OCI-LY7 (cell line): Measurements from ENCODE around the gene EXOC4. TPM values are rescaled to one million over a fixed set of nuclear protein-coding genes. Genes with fewer than 3 reads are reported as not detected.

Experiments used
- BruUV-seq: library from RNA; stranded (reverse); fragments of 400-500 nt; replicated peaks from 2 replicates; lab custom pipeline; 2021; lab: Mats Ljungman, UMichigan
- CTCF ChIA-PET: fragments of 300-600 bp; sonication (Branson Sonifier 250); formaldehyde crosslinking; loops from one replicate; lab custom pipeline; 2022; ENCODE audit warnings: antibody characterized with exemption; ENCODE audit not compliant: unreplicated experiment; lab: Charles Lee
- POLR2A ChIA-PET: fragments of 300-600 bp; sonication (Branson Sonifier 250); formaldehyde crosslinking; loops from one replicate; lab custom pipeline; 2022; ENCODE audit warnings: antibody characterized with exemption; lab: Charles Lee
- DNase-seq: peaks from one replicate; pipeline ENCODE4 v3.0.0-alpha.2; 2015; ENCODE audit warnings: low spot score
- H2AFZ ChIP-seq: fragments of 200-600 bp; sonication (generic), shearing (Covaris generic); 2 replicates; pipeline ENCODE4 v1.6.1; 2014; ENCODE audit warnings: mild to moderate bottlenecking, antibody characterized with exemption, low read length, moderate library complexity
- H3K27ac ChIP-seq: fragments of 200-600 bp; sonication (generic); 2 replicates; pipeline ENCODE4 v1.5.1; 2014; ENCODE audit warnings: mixed run types, low read depth, mild to moderate bottlenecking, moderate library complexity, low read length, inconsistent platforms; ENCODE audit not compliant: poor library complexity, severe bottlenecking
- H3K36me3 ChIP-seq: fragments of 200-600 bp; sonication (generic); 2 replicates; pipeline ENCODE4 v1.6.1; 2014; ENCODE audit warnings: mild to moderate bottlenecking, antibody characterized with exemption, low read length, moderate library complexity, mixed read lengths; ENCODE audit not compliant: insufficient read depth
- H3K4me1 ChIP-seq: fragments of 200-600 bp; sonication (generic); 2 replicates; pipeline ENCODE4 v1.5.1; 2014; ENCODE audit warnings: mild to moderate bottlenecking, low read length; ENCODE audit not compliant: insufficient read depth, poor library complexity, severe bottlenecking
- H3K4me2 ChIP-seq: fragments of 200-600 bp; sonication (generic); 2 replicates; pipeline ENCODE4 v1.6.1; 2014; ENCODE audit warnings: mild to moderate bottlenecking, low read length
- H3K4me3 ChIP-seq: fragments of 200-600 bp; sonication (generic); 2 replicates; pipeline ENCODE4 v1.5.1; 2014; ENCODE audit warnings: mild to moderate bottlenecking, low read depth, low read length; ENCODE audit not compliant: poor library complexity, severe bottlenecking
- H3K79me2 ChIP-seq: fragments of 200-600 bp; sonication (generic); 2 replicates; pipeline ENCODE4 v1.6.1; 2016; ENCODE audit warnings: low read depth, mild to moderate bottlenecking, low read length, moderate library complexity, mixed read lengths; ENCODE audit not compliant: insufficient read depth
- H3K9me2 ChIP-seq: fragments of 200-600 bp; sonication (generic); 2 replicates; pipeline ENCODE4 v1.6.1; 2016; ENCODE audit warnings: mild to moderate bottlenecking, low read length, mixed read lengths; ENCODE audit not compliant: insufficient read depth
- H3K9me3 ChIP-seq: fragments of 200-600 bp; sonication (generic); 2 replicates; pipeline ENCODE4 v1.6.1; 2014; ENCODE audit warnings: mild to moderate bottlenecking, mixed run types, low read length, mixed read lengths
- H4K20me1 ChIP-seq: fragments of 200-600 bp; sonication (generic); 2 replicates; pipeline ENCODE4 v1.6.1; 2014; ENCODE audit warnings: mild to moderate bottlenecking, antibody characterized with exemption, low read length, moderate library complexity, mixed read lengths; ENCODE audit not compliant: insufficient read depth
- CTCF ChIP-seq: fragments of 200-600 bp; sonication (generic); conservative IDR thresholded peaks from 2 replicates; pipeline ENCODE4 v1.5.1; 2014; ENCODE audit warnings: mild to moderate bottlenecking, antibody characterized with exemption, low read length, moderate library complexity, mixed read lengths
- EZH2phosphoT487 ChIP-seq: fragments of 200-600 bp; sonication (generic); IDR thresholded peaks from 2 replicates; pipeline ENCODE4 v1.6.1; 2018; ENCODE audit warnings: low read depth, borderline replicate concordance, mild to moderate bottlenecking, mixed run types, antibody characterized with exemption, low read length, moderate library complexity, mixed read lengths
- intact Hi-C: fragments of 100-400 bp; cut with micrococcal nuclease; formaldehyde crosslinking; loops from one replicate; pipeline ENCODE4 v1.10.0; 2022; ENCODE audit not compliant: unreplicated experiment
- total RNA-seq, 2 experiments: library from RNA; depleted of rRNA in 1 of 2; stranded (reverse); fragments of >200 nt in 1 of 2; shearing (Covaris generic) in 1 of 2; gene quantifications; 2 replicates each; pipeline ENCODE4 v1.2.3, GENCODE V29; 2014 to 2022

EXOC4 gene
- total RNA-seq, 2 experiments from 2014 or later = 75.1 to 93.2 TPM

DNA sequence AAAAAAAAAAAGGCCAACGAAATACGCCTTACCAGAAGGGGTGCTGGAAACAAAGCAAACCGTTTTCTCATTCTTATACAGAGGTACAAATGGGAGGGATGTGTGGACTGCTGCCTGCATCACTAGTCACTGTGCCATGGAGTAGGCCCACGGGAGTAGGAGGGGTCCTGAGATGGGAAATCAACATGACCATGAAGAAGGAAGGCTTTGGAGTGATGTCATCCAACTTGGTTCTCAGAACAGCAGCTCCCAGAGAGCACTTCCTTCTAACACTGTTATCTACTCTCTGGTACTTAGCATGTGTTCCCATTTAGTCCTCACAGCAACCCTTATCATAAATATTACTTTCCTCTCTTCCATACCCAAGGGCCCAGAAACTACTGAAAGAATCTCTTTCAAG lies 814.3 kb downstream of the EXOC4 start:
- Histone ChIP-seq H3K9me2 (no peaks in the 10 kb centered on the region), H3K4me2 (no peak overlapping the region), H3K4me3 (no peak overlapping the region), H4K20me1 (no peaks in the 10 kb centered on the region), H3K36me3 (no peaks in the 10 kb centered on the region), H2AFZ (no peak overlapping the region), H3K27ac (no peak overlapping the region), H3K9me3 (no peaks in the 10 kb centered on the region), H3K79me2 (no peaks in the 10 kb centered on the region), H3K4me1 (no peaks in the 10 kb centered on the region)
- intact Hi-C loops = no loop called here
- POLR2A ChIA-PET = interaction anchor here (0.5 to 1.0 kb wide), 2 partner anchors 11 to 17 kb away, joined by 3 read pairs; no protein-coding TSS in a partner anchor
- BruUV-seq = no TSS peak
- no peak for TF ChIP-seq CTCF
- TF ChIP-seq EZH2phosphoT487 = no peak
- CTCF ChIA-PET = no interaction called here
- no peak for DNase-seq

DNA sequence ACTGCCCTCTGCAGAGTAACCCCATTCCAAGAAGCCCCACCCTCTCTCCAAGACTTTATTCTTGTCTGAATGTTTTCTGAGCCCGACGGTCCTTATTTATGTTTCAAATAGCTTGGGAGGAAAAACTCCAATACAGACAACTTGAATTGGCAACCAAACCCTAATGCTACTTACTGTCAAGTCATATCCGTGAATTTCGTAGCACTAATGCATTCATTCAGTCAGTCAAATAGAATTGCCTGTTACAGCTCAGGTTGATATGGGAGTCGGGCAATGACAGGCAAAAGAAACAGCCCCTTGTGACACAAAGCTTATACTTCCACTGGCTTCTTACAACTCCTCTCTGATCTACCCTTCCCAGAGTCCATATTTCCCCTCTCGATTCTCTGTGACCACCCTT lies 815.8 kb downstream of the EXOC4 start:
- no peaks in the 10 kb centered on the region for H4K20me1 ChIP-seq
- CTCF ChIA-PET = no interaction called here
- TF ChIP-seq CTCF (no peak), EZH2phosphoT487 (no peak)

GRCh38 chr7:134069187-134069586 lies 816.3 kb downstream of the EXOC4 start:
- Histone ChIP-seq H3K9me3 (no peaks in the 10 kb centered on the region), H4K20me1 (no peaks in the 10 kb centered on the region), H3K4me1 (no peaks in the 10 kb centered on the region), H3K79me2 (no peaks in the 10 kb centered on the region), H3K4me2 (no peak overlapping the region), H3K36me3 (no peaks in the 10 kb centered on the region), H3K27ac (no peak overlapping the region), H3K4me3 (no peak overlapping the region), H3K9me2 (no peaks in the 10 kb centered on the region), H2AFZ (no peak overlapping the region)
- DNase-seq = no peak
- ChIA-PET POLR2A (interaction anchor here (0.6 to 1.8 kb wide), 5 partner anchors 9 to 351 kb away, joined by 3 to 5 read pairs (median 4); no protein-coding TSS in a partner anchor), CTCF (no interaction called here)
- intact Hi-C loops = no loop called here
- TF ChIP-seq CTCF (no peak), EZH2phosphoT487 (no peak)
- BruUV-seq = no TSS peak

More for the DNA sequence above, 815.8 kb downstream of the EXOC4 start:
- intact Hi-C loops = no loop called here
- BruUV-seq = no TSS peak
- Histone ChIP-seq H3K4me2 (no peak overlapping the region), H3K9me2 (no peaks in the 10 kb centered on the region), H2AFZ (no peak overlapping the region), H3K9me3 (no peaks in the 10 kb centered on the region), H3K79me2 (no peaks in the 10 kb centered on the region), H3K36me3 (no peaks in the 10 kb centered on the region), H3K4me3 (no peak overlapping the region), H3K27ac (no peak overlapping the region), H3K4me1 (no peaks in the 10 kb centered on the region)
- POLR2A ChIA-PET = interaction anchor here (0.6 to 1.8 kb wide), 4 partner anchors 10 to 352 kb away, joined by 3 to 5 read pairs (median 4); no protein-coding TSS in a partner anchor
- no peak for DNase-seq
